Chondrocyte (in vitro differentiated cells): ENCODE data around the gene MEF2B. TPM values are rescaled to one million over a fixed set of nuclear protein-coding genes. Genes with fewer than 3 reads are reported as not detected.
A peak's percentile ranks its signal among the peaks of the same experiment; 100 is the strongest.
"Not testable (repeated sequence)": the region's sequence is repeated elsewhere in the genome, so short reads cannot be mapped to it uniquely, and the experiment has no call there.

Experiments used
- DNase-seq: peaks from one replicate; pipeline ENCODE4 v3.0.0; 2021; ENCODE audit warnings: mixed read lengths, low spot score
- H3K27ac Mint-ChIP-seq: one replicate; pipeline ENCODE4 v1.8.0; 2021; ENCODE audit warnings: mild to moderate bottlenecking, moderate library complexity, mixed read lengths; ENCODE audit not compliant: unreplicated experiment
- H3K27me3 Mint-ChIP-seq: 2 replicates; pipeline ENCODE4 v1.8.0; 2021; ENCODE audit warnings: low read depth, mixed read lengths
- H3K36me3 Mint-ChIP-seq: 2 replicates; pipeline ENCODE4 v1.8.0; 2021; ENCODE audit warnings: low read depth, mixed read lengths
- H3K4me1 Mint-ChIP-seq: 2 replicates; pipeline ENCODE4 v1.8.0; 2021; ENCODE audit warnings: low read depth, mild to moderate bottlenecking, mixed read lengths
- H3K4me3 Mint-ChIP-seq: one replicate; pipeline ENCODE4 v1.8.0; 2021; ENCODE audit warnings: mild to moderate bottlenecking, moderate library complexity, mixed read lengths; ENCODE audit not compliant: unreplicated experiment
- H3K9me3 Mint-ChIP-seq: 2 replicates; pipeline ENCODE4 v1.8.0; 2021; ENCODE audit warnings: low read depth, mixed read lengths
- total RNA-seq: library from RNA; stranded (reverse); gene quantifications from 3 replicates; pipeline ENCODE4 v1.2.1, GENCODE V29; 2021
- TF ChIP-seq, protein P1 (sequence below): fragments of 200-600 bp; sonication (generic); IDR thresholded peaks from 2 replicates; pipeline ENCODE4 v1.5.0; 2021; ENCODE audit warnings: antibody characterized with exemption, mild to moderate bottlenecking, moderate library complexity

The MEF2B gene
- total RNA-seq, 1 donor from 2014 or later, result 1.2 TPM

- no peak overlapping the region for H3K27ac Mint-ChIP-seq
- no peaks in the 10 kb centered on the region for H3K9me3 Mint-ChIP-seq
- DNase-seq, result no peak
- H3K4me3 Mint-ChIP-seq, result peak overlapping the region; percentile 66
- peaks cover 2% of the 10 kb centered on the region for H3K36me3 Mint-ChIP-seq
- H3K27me3 Mint-ChIP-seq, result no peaks in the 10 kb centered on the region
- TF ChIP-seq, protein P1, sequence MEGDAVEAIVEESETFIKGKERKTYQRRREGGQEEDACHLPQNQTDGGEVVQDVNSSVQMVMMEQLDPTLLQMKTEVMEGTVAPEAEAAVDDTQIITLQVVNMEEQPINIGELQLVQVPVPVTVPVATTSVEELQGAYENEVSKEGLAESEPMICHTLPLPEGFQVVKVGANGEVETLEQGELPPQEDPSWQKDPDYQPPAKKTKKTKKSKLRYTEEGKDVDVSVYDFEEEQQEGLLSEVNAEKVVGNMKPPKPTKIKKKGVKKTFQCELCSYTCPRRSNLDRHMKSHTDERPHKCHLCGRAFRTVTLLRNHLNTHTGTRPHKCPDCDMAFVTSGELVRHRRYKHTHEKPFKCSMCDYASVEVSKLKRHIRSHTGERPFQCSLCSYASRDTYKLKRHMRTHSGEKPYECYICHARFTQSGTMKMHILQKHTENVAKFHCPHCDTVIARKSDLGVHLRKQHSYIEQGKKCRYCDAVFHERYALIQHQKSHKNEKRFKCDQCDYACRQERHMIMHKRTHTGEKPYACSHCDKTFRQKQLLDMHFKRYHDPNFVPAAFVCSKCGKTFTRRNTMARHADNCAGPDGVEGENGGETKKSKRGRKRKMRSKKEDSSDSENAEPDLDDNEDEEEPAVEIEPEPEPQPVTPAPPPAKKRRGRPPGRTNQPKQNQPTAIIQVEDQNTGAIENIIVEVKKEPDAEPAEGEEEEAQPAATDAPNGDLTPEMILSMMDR, result no peak
- H3K4me1 Mint-ChIP-seq, result peaks cover 24% of the 10 kb centered on the region
Observed at GRCh38 chr19:19105365-19106055, 64.6 kb downstream of the MEF2B start.

- Mint-ChIP-seq H3K4me3 (no peak overlapping the region), H3K27me3 (no peaks in the 10 kb centered on the region), H3K27ac (no peak overlapping the region), H3K36me3 (peaks cover 5% of the 10 kb centered on the region), H3K4me1 (peaks cover 11% of the 10 kb centered on the region), H3K9me3 (no peaks in the 10 kb centered on the region)
- no peak for DNase-seq
- TF ChIP-seq, protein P1, result no peak
Observed at GRCh38 chr19:19103167-19103566, 66.9 kb downstream of the MEF2B start.

DNA sequence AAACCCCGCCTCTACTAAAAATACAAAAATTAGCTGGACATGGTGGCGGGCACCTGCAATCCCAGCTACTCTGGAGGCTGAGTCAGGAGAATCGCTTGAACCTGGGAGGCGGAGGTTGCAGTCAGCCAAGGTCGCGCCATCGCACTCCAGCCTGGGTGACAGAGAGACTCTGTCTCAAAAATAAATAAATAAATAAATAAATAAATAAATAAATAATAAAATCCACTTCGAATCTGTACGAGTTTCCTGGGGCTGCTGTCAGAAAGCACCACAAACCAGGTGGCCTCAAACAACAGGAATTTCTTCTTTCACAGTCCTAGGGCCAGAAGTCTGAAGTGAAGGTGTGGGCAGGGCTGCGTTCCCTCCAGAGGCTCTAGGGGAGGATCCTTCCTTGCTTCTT is 67.5 kb downstream of the MEF2B start:
- not testable (repeated sequence) for H3K27me3 Mint-ChIP-seq, H3K9me3 Mint-ChIP-seq, H3K27ac Mint-ChIP-seq, H3K36me3 Mint-ChIP-seq, DNase-seq, H3K4me3 Mint-ChIP-seq
- peaks cover 11% of the 10 kb centered on the region for H3K4me1 Mint-ChIP-seq

GRCh38 chr19:19101540-19101939 is 68.5 kb downstream of the MEF2B start:
- TF ChIP-seq, protein P1, result no peak
- peaks cover 4% of the 10 kb centered on the region for H3K36me3 Mint-ChIP-seq
- H3K27ac Mint-ChIP-seq, result no peak overlapping the region
- H3K9me3 Mint-ChIP-seq, result no peaks in the 10 kb centered on the region
- peaks cover 11% of the 10 kb centered on the region for H3K4me1 Mint-ChIP-seq
- DNase-seq, result no peak
- no peak overlapping the region for H3K4me3 Mint-ChIP-seq
- H3K27me3 Mint-ChIP-seq, result no peaks in the 10 kb centered on the region

DNA sequence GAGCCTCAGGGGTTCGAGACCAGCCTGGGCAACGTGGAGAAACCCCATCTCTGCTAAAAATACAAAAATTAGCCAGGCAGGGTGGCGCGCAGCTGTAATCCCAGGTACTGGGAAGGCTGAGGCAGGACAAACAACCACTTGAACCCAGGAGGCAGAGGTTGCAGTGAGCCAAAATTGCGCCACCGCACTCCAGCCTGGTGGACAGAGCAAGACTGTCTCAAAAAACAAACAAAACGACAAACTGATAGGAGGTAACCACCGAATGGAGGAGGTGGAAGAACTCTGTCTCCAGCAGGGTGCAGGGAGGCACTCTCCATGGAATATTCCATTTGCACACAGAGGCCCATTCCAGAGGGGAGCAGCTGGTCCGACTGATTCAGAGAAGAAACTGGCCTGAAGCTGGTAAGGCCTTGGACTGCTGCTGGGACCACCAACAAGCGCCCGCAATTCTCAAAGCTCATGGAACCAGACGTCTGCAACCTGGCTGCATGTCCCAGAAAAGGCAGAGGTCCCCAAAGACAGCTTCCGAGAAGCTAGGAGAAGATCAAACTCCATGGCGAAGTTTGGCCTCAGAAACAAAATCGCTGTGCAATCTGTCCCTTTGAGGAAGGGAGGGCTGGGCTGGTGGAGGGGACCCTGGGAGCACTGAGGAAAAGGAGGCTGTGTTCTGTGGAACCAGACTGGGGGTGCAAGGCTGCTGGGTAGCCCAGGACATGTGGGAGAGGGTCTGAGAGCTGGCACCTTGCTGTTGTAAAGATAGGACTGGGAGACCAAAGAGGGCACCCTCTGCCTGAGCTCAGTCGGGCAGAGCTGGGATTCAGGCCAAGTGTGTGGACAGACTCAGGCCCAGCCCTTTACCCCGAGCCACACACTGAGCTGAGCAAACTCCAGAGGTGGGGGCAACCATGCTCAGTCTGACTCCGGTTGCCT is 71.1 kb downstream of the MEF2B start:
- Mint-ChIP-seq H3K36me3 (peaks cover 4% of the 10 kb centered on the region), H3K27ac (no peak overlapping the region), H3K9me3 (no peaks in the 10 kb centered on the region), H3K4me1 (no peaks in the 10 kb centered on the region), H3K27me3 (no peaks in the 10 kb centered on the region), H3K4me3 (no peak overlapping the region)
- DNase-seq, result no peak
- TF ChIP-seq, protein P1, result no peak
